Non-pigmented ciliary epithelial cell (primary cell): Measurements from ENCODE around the gene HMGXB3.

Experiments used
- DNase-seq: peaks from one replicate; pipeline ENCODE4 v3.0.0-alpha.2; 2010; ENCODE audit warnings: low read depth

Gene HMGXB3

GRCh38 chr5:149990518-149991376 is 9.8 kb upstream of the HMGXB3 start:
- peak; percentile 40 for DNase-seq

- DNase-seq = no peak
Observed at GRCh38 chr5:149993471-149993870, 7.1 kb upstream of the HMGXB3 start.

- no peak for DNase-seq
Observed at GRCh38 chr5:149995385-149996204, 4.9 kb upstream of the HMGXB3 start.

- no peak for DNase-seq
Observed at GRCh38 chr5:149996205-149996890, 4.2 kb upstream of the HMGXB3 start.

- DNase-seq = no peak
Observed at GRCh38 chr5:149998281-149998680, 2.3 kb upstream of the HMGXB3 start.

- no peak for DNase-seq
Observed at GRCh38 chr5:149999359-149999758, 1.2 kb upstream of the HMGXB3 start.

GRCh38 chr5:149999866-150000255 is 678 bp upstream of the HMGXB3 start:
- DNase-seq = no peak

GRCh38 chr5:150000990-150001659 is 586 bp downstream of the HMGXB3 start:
- DNase-seq = no peak

- DNase-seq = peak; percentile 22
Observed at GRCh38 chr5:150001660-150002486, 1.3 kb downstream of the HMGXB3 start.

GRCh38 chr5:150006318-150006717 is 5.8 kb downstream of the HMGXB3 start:
- no peak for DNase-seq

- no peak for DNase-seq
Observed at GRCh38 chr5:150007050-150007449, 6.5 kb downstream of the HMGXB3 start.

GRCh38 chr5:150009671-150010387 is 9.3 kb downstream of the HMGXB3 start:
- no peak for DNase-seq

- no peak for DNase-seq
Observed at GRCh38 chr5:150013931-150014330, 13.4 kb downstream of the HMGXB3 start.

- no peak for DNase-seq
Observed at GRCh38 chr5:150014456-150014855, 13.9 kb downstream of the HMGXB3 start.

GRCh38 chr5:150015415-150015814 is 14.9 kb downstream of the HMGXB3 start:
- DNase-seq = no peak

GRCh38 chr5:150016537-150016936 is 16.0 kb downstream of the HMGXB3 start:
- no peak for DNase-seq

- peak; percentile 32 for DNase-seq
Observed at GRCh38 chr5:150017226-150018005, 16.9 kb downstream of the HMGXB3 start.

GRCh38 chr5:150020249-150020648 is 19.7 kb downstream of the HMGXB3 start:
- DNase-seq = no peak

GRCh38 chr5:150021491-150022157 is 21.1 kb downstream of the HMGXB3 start:
- no peak for DNase-seq
